Right renal cortex interstitium (tissue), 3 donors: ENCODE measurements around the gene RHD. TPM values are rescaled to one million over a fixed set of nuclear protein-coding genes. Genes with fewer than 3 reads are reported as not detected.
A peak's percentile ranks its signal among the peaks of the same experiment; 100 is the strongest.
"Not testable (repeated sequence)": the region's sequence is repeated elsewhere in the genome, so short reads cannot be mapped to it uniquely, and the experiment has no call there.

Experiments used
- DNase-seq, 3 donors: peaks; one replicate each; pipeline ENCODE4 v3.0.0-alpha.2; 2013; ENCODE audit warnings: low read depth in 3 of 3, low spot score in 2 of 3
- polyA plus RNA-seq, 3 donors: library from polyadenylated mRNA; unstranded; fragments of 120-200 nt; gene quantifications; one replicate each; pipeline ENCODE4 v1.2.1, GENCODE V29; 2013; ENCODE audit not compliant: insufficient read length in 3 of 3

The RHD gene
- polyA plus RNA-seq, 3 donors = 0.56 to 1.6 (median 1.1) TPM

- no peak for DNase-seq
These were observed 16.4 kb upstream of the RHD start for GRCh38 chr1:25255706-25256577.

DNA sequence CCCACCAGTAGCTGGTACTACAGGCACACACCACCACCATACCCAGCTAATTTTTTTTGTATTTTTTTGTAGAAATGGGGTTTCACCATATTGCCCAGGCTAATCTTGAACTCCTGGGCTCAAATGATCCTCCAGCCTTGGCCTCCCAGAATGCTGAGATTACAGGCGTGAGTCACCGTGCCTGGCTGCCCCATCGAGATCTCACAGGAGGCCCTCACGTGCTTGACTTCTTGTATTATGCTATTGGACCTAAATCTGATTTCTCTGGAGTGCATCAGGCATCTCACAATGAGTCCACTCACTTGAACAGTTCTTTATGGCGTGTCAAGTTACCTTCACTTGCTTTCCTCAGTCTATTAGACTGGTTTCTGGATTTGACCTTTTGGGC lies 15.7 kb upstream of the RHD start:
- DNase-seq = no peak

- DNase-seq = no peak
These were observed 15.1 kb upstream of the RHD start for GRCh38 chr1:25257196-25257595.

- DNase-seq = not testable (repeated sequence)
These were observed 12.5 kb upstream of the RHD start for GRCh38 chr1:25259813-25260212.

- DNase-seq = not testable (repeated sequence)
These were observed 12.0 kb upstream of the RHD start for GRCh38 chr1:25260336-25260735.

DNA sequence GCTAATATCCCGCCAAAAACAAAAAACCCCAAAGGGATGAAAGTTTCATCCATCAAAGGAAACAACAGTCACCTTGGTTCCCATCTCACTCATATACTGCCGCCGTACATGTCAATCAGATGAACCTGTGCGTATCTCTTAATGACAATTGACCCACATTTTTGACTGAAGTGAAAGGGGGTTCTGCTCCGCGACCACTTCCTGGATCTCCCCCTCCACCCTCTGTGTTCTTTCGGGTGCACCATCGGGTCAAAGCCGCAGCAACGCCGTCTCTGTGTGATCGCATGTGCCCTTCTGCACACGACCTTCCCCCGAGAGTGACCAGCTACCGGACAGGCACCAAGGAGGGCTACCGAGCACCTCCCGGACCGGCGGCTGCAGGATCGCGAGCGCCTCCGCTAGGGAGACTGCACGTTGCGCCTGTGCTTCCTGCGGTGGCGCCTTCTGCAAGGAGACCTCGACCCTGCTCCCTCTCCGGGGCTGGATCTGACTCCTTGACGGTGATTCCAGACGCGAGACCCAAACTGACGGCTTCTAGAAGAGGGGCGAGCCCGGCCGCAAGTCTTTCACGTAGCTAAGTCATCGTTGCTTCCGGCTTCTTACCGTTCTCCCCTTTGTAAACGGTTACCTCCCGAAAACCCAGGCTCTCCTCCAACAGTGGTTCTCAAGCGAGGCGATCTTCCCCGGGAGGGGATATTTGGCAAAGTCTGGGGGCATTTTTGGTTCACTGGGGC lies 5.6 kb upstream of the RHD start:
- not testable (repeated sequence) for DNase-seq

DNA sequence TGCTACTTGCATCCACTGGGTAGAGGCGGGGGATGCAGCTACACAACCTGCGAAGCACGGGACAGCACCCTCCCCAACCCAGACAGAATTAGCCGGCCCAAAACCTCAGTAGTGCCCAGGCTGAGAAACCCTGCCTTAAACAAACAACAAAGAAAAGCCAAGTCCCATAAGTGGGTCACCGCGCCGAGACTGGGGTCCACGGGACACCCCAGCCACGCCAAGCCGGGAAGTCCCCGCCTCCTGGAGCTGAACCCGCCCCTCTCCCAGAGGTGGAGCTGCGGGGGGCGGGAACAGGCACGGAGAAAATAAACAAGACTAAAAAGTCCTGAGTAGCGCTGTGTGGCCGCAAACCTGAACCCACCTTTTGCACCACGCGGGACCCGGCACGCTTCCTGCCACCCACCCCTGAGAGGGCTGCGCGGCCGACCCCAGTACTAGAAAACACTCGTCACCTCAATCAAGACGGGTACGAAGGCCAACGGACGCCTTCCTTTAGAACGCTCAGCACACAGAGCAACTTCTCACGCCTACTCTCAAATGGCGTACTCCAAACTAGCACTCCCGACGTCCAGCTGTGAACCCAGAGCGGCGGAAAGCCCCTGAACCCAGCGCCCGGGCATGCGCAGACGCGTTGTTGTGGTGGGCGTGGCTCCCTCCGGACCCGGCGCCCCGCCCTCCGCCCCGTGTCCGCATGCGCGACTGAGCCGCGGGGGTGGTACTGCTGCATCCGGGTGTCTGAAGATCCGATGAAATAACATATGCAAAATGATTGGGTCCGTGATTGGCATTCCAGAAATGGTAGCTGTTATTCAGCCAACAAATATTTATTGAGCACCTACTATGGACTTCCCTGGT lies 4.8 kb upstream of the RHD start:
- DNase-seq = peak in 1 of 3 donors; percentile 63

GRCh38 chr1:25268143-25268760 lies 4.1 kb upstream of the RHD start:
- DNase-seq = not testable (repeated sequence)

DNA sequence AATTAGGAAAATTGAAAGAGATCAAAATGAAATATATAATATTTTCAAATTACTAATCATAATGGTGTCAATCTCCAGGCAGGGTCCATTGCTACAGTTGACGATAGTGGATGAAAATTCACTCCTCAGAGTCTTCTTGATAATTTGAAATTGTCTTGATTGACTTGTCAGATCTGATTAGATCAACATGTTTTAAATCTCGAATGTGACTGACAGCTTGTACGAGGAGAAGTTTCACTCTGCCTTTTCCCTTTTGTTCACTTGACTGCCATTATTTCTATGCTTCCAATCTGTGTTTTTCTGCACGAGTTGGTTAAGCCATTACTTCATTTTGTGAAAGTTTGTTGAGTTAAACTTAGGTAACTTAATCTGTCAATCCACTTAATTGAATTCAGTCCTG lies 3.3 kb downstream of the RHD start:
- DNase-seq = not testable (repeated sequence)

GRCh38 chr1:25277295-25277694 lies 5.0 kb downstream of the RHD start:
- DNase-seq = not testable (repeated sequence)

DNA sequence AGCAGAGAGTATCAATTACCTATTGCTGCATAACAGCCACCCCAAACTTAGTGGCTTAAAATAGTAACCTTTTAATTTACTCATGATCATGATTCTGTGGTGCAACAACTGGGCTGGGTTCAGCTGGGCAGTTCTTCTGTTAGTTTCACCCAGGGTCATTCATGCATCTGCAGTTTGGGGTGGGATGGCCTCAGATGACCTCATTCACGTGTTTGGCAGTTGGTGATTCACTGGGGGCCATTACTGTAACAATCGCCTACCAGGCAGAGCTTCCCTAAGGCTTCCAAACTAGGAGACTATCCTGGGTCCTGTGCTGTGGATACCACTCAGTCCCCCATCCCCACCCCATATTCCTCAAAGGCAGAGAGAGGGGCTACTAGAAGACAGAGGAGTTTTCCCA lies 6.0 kb downstream of the RHD start:
- not testable (repeated sequence) for DNase-seq

DNA sequence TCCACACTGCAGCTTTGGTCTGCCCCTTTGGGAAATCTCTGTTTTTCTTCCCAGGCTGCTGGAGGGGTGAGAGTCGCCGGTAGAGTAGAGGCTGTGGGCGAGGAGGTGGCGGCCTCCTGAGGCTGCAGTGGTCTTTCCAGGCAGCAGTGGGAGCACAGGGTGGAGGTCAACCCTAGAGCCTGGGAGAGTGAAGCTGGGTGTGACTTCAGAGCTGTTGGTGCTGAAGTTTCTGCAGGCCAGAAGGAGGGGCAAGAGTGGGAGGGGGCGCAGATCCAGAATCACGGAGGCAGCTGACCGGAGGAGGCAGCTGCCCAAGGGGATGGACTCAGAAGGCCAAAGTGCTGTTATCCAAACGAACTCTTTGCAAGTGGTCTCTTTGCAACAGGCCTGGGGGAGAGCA lies 6.5 kb downstream of the RHD start:
- not testable (repeated sequence) for DNase-seq

DNA sequence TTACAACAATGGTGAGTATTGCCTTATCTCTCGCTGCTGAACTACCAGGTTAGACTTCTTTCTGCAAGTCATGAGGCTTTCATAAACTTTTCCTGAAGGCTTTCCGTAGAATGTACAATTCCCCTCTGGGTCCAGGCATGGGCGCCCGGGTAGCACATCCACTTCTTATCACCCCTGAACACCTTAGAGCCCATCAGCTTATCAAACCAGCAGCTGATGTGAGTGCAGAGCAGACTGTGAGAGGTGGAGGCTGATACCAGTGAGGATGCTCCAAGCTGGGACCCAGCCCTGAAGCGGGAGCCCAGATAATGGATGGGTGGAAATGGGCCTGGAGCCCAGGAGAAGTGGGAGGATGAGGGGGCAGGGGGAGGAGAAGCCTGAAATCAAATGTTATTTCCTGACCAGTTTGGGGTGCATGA lies 7.4 kb downstream of the RHD start:
- DNase-seq = not testable (repeated sequence)

GRCh38 chr1:25285862-25286261 lies 13.6 kb downstream of the RHD start:
- not testable (repeated sequence) for DNase-seq

DNA sequence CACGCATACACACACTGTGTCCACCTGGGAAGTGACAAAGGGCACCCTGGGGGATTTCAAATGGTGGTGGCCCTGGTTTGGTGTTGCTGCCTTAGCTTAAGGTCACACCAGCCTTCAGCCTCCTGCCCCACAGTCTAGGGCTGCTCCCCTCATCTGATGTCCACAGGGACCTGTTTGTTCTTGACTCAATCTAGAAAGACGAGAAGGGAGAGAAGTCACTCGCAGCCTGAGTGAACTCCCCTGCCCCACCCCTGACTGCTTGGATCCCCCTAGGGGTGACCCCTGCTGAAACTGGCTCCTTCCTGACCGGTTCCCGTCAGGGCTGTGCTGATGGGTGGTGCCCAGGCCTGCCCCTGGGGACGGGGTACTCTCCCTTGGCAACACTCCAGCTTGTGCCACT lies 14.9 kb downstream of the RHD start:
- not testable (repeated sequence) for DNase-seq

DNA sequence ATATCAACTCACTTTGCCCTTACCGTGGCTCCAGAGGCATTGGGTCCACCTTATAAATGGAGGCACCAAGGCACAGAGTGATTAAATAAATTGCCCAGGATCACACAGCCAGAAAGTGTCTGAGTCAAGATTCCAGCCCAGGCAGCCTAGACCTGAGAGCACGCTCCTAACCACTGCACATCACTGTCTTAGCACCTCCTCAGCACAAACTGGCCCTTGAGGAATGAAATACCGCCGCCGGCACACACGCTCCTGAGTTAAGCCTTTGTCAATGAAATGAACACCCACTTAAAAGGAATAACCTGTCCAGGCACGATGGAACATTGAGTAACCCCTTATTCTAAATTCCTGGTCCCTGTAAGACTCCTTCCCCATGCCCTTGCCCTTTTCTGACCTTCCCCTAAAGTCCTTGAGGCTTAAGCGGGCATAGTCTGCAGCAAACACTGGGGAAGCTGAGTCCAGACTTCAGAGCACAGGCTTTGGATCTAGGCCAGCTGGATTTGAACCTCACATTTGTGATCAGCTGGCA lies 16.3 kb downstream of the RHD start:
- not testable (repeated sequence) for DNase-seq

GRCh38 chr1:25290043-25290442 lies 17.7 kb downstream of the RHD start:
- not testable (repeated sequence) for DNase-seq

GRCh38 chr1:25293426-25293825 lies 21.1 kb downstream of the RHD start:
- not testable (repeated sequence) for DNase-seq

DNA sequence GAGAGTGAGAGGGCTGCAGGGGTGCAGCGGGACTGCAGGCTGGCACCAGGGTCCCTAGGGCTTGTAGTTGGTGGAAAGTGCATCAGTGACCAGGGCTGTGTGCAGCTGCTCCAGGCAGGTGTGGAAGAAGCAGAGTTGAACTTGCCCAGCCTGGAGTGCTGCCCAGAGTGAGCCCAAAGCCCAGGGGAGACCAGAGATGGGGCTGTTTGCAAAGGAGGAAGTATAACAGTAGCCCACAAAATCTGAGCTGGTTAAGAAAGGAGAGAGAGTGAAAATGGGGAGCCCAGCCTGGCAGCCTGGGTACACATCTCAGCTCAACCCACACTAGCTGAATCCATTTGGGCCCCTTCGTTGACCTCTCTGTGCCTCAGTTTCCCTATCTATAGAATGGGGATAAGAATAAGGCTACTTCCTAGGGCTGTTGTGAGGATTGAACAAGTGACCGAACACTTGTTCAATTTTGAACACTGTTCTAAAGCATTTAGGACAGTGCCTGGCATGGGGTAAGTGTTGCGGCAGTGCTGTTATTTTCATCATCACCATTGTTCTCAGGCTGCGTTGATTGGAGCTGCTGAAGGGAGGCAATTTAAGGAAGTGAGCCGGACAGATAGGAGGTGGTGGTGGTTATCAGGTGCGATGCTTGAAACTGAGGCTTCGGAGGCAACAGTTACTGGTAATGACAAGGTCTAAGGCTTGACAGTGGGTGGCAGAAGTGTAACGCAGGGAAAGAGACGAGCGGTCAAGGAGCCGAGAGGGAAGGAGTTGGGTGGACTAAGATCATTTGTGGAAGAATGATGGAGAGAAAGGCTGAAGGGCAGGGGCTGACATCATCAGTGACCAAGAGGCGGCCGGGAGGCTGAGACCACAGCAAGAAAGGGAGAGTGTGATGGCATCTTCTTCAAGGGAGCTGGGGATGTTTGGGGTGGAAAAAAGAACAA lies 22.8 kb downstream of the RHD start:
- DNase-seq = not testable (repeated sequence)
